Spleen (tissue), 7 donors: ENCODE data around the gene PCYT1A.

Experiments used
- POLR2A ChIP-seq, 3 donors: fragments of 450-650 bp; IDR thresholded peaks; one replicate each; pipeline ENCODE4 v1.5.1; 2017; ENCODE audit warnings: antibody characterized with exemption in 3 of 3, mild to moderate bottlenecking in 1 of 3
- POLR2AphosphoS5 ChIP-seq, 3 donors: sonication (generic); formaldehyde crosslinking; IDR thresholded peaks; one replicate each; pipeline ENCODE4 v1.5.1; 2017; ENCODE audit warnings: antibody characterized with exemption in 3 of 3
- TF ChIP-seq, protein P1 (sequence below), 11 experiments: fragments of 200-600 bp in 7 of 11; fragments of 450-650 bp in 4 of 11; sonication (generic) in 4 of 11; IDR thresholded peaks in 8 of 11; conservative IDR thresholded peaks in 3 of 11; 1 replicate in 7 of 11; 2 replicates in 4 of 11; pipeline versions ENCODE4 v1.4.0 to v1.8.0; 2016 to 2021; ENCODE audit warnings: antibody characterized with exemption in 11 of 11, inconsistent platforms in 4 of 11, mild to moderate bottlenecking in 1 of 11
- donor health status: DM: no; HTN: no; CAD: no; lungs with moderate emphysema.
- donor health status: DM: no; HTN: no; CAD: no.
- donor health status: DM: no; HTN: no; CAD: no.

DNA sequence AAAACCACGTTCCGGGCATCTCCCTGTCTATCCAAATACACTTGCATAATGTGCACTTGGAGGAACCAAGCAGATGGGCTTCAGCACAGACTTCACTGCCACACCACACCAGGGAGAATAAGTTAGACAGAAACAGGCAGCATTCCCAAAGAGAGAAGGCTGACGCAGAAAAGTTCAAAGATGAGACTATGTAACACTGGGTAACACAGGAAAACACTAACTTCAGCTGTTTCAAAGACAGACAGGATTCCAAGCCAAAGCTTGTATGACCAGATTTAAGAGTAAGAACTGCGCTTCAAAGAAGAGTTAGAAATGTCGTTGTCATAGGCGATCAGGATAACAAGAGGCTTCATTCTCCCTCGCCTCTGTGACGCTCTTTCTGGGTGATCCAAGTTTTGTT is 51.3 kb downstream of the PCYT1A start:
- TF ChIP-seq, protein P1, sequence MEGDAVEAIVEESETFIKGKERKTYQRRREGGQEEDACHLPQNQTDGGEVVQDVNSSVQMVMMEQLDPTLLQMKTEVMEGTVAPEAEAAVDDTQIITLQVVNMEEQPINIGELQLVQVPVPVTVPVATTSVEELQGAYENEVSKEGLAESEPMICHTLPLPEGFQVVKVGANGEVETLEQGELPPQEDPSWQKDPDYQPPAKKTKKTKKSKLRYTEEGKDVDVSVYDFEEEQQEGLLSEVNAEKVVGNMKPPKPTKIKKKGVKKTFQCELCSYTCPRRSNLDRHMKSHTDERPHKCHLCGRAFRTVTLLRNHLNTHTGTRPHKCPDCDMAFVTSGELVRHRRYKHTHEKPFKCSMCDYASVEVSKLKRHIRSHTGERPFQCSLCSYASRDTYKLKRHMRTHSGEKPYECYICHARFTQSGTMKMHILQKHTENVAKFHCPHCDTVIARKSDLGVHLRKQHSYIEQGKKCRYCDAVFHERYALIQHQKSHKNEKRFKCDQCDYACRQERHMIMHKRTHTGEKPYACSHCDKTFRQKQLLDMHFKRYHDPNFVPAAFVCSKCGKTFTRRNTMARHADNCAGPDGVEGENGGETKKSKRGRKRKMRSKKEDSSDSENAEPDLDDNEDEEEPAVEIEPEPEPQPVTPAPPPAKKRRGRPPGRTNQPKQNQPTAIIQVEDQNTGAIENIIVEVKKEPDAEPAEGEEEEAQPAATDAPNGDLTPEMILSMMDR (IDR thresholded peaks at IDR 0.05 in 8 of 11, conservative IDR thresholded peaks at IDR 0.05 in 3 of 11), result no peak
- TF ChIP-seq POLR2AphosphoS5 (IDR thresholded peaks at IDR 0.05) (no peak), POLR2A (IDR thresholded peaks at IDR 0.05) (no peak)
